Fibroblast of pulmonary artery (primary cell): Measurements from ENCODE around the gene PCID2.

Source experiments
- DNase-seq: peaks from one replicate; pipeline ENCODE4 v3.0.0-alpha.2; 2010; ENCODE audit warnings: low read depth
- H3K4me3 ChIP-seq: replicated peaks from 2 replicates; pipeline ENCODE4 v1.5.1; 2011; ENCODE audit warnings: low read depth, mild to moderate bottlenecking, control low read depth, low read length, moderate library complexity
- TF ChIP-seq, protein P1 (sequence below): IDR thresholded peaks from 2 replicates; pipeline ENCODE4 v1.5.1; 2011; ENCODE audit warnings: mild to moderate bottlenecking, control low read depth, low read length, inconsistent platforms; ENCODE audit errors: missing control alignments

The PCID2 gene

DNA sequence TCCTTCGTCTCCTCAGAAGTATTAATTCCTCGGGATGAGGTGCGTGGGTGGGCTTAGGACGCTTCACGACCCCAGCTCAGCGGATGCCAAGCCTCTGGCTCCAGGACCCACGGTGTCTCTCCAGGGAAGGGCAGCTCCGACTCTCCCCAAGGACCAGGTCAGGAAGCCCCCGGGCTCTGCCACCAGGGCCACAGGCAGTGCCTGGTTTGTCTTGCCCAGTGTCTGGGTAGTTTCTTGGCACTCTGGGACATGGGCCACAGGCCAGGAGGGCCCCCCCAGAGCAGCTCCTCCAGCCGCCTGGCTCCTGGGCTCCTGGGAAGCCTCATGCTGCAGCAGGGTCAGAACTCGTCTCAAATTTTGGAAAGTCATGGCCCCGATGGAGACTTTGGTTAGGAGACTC, 47.5 kb downstream of the PCID2 start:
- no peak for DNase-seq
- H3K4me3 ChIP-seq = no peak overlapping the region
- TF ChIP-seq, protein P1, sequence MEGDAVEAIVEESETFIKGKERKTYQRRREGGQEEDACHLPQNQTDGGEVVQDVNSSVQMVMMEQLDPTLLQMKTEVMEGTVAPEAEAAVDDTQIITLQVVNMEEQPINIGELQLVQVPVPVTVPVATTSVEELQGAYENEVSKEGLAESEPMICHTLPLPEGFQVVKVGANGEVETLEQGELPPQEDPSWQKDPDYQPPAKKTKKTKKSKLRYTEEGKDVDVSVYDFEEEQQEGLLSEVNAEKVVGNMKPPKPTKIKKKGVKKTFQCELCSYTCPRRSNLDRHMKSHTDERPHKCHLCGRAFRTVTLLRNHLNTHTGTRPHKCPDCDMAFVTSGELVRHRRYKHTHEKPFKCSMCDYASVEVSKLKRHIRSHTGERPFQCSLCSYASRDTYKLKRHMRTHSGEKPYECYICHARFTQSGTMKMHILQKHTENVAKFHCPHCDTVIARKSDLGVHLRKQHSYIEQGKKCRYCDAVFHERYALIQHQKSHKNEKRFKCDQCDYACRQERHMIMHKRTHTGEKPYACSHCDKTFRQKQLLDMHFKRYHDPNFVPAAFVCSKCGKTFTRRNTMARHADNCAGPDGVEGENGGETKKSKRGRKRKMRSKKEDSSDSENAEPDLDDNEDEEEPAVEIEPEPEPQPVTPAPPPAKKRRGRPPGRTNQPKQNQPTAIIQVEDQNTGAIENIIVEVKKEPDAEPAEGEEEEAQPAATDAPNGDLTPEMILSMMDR = no peak

GRCh38 chr13:113159701-113160100, 48.8 kb downstream of the PCID2 start:
- DNase-seq = no peak

GRCh38 chr13:113158946-113159345, 49.5 kb downstream of the PCID2 start:
- H3K4me3 ChIP-seq = no peak overlapping the region
- TF ChIP-seq, protein P1 = no peak
- DNase-seq = no peak

More at GRCh38 chr13:113159701-113160100, 48.8 kb downstream of the PCID2 start:
- no peak overlapping the region for H3K4me3 ChIP-seq
- TF ChIP-seq, protein P1 = no peak

DNA sequence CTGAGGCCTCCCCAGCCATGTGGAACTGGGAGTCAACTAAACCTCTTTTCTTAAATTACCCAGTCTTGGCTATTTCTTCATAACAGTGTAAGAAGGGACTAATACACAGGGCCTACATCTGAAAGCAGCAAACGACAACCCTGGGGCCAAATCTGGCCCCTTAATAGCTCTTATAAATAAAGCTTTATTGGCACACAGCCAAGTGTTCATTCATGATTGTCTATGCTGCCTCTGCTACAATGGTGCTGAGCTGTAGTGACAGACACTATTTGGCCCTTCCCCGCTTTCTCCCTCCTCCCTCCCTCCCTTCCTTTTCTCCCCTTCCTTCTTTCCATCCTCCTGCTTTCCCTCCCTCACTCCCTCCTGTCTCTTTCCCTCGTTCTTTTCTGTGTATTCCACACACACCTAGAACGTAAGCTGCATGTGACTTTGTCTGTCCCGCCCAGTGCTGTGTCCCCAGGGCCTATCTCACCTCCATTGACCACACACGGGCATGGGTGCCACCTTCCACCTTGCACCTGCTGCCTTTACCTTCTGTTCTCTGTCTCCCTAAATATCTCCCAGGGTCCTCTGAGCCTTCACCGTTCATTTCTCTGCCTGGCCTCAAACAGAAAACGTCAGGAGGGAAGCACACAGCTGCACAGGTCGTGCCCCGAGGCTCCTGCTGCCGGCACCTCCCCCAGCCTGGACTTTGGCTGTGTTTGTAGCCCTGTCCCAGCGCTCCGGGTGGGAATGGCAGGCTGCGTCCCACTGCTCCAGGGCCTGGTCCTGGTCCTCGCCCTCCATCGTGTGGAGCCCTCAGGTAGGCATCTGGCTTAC, 50.3 kb downstream of the PCID2 start, which contains the start of gene PROZ:
Gene PROZ, plus strand, starts transcription at position 720 of the 819 bp plus-strand sequence. Its CDS starts 13 bp downstream, at position 733.
- no peak for DNase-seq
- no peak within 1 kb of the TSS for H3K4me3 ChIP-seq
- TF ChIP-seq, protein P1 = no peak

GRCh38 chr13:113157206-113157928, 51.1 kb downstream of the PCID2 start:
- H3K4me3 ChIP-seq = no peak overlapping the region
- TF ChIP-seq, protein P1 = no peak
- no peak for DNase-seq

DNA sequence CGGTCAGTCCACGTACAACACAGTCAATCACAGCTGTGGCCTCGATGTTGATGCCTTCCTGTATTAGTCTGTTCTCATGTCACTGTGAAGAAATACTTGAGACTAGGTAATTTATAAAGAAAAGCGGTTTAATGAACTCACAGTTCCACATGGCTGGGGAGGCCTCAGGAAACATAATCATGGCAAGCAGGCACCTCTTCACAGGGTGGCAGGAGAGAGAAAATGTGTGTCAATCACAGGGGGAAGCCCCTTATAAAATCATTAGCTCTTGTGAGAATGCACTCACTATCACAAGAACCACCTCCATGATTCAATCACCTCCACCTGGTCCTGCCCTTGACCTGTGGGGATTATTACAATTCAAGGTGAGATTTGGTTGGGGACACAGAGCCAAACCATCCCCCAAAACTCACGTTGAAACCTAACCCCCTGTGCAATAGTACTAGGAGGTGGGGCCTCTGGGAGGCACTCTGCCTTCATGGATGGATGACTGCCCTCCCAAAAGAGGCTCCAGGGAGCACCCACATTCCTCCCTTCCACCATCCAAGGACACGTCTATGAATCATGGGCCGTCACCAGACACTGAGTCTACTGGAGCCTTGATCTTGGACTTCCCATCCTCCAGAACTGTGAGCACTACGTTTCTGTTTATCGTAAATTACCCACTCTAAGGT, 52.4 kb downstream of the PCID2 start:
- TF ChIP-seq, protein P1 = no peak
- DNase-seq = no peak
- no peak overlapping the region for H3K4me3 ChIP-seq
